CD4-positive, alpha-beta T cell treated with Interleukin-10 for 1 hour (primary cell): ENCODE measurements around the gene PRDM5.

Experiments
- DNase-seq: peaks from one replicate; pipeline ENCODE4 v3.0.0-alpha.2; 2020

PRDM5 gene

DNA sequence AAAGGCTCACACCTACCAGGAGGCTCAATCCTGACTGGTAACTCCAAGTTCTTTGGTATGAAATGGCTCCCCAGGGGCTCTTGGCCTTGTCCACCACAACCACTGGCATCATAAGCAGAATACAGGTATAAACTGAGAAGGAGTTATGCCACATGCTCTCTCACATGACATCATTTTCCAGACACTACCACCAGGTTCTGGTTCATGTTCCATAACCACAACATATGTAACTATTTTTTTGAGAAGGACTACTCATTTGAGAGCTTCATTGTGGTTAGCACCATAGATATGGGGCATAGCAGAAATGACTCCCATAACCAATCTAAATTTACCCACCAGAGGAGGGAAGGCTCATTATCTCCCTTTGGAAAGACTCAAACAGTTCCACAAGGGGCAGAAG lies 19.6 kb downstream of the PRDM5 start:
- no peak for DNase-seq

DNA sequence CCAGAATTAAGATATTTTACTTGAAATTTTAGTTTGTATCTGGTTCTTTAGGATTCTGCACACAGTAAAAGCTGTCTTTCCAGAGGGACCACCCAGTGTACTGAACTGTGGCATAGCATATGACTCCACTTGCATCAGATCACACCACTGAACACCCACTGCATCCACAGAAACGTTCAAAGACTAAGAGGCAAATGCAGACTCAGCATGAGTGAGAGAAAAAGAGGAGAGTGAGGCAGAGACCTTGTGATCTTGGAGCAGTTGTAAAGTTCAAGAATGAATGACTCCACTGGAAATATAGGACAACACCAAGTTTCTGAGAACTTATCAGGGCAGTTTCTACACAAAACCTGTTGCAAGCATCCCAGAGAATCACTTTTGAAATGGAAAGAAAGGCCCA lies 20.8 kb downstream of the PRDM5 start:
- no peak for DNase-seq

DNA sequence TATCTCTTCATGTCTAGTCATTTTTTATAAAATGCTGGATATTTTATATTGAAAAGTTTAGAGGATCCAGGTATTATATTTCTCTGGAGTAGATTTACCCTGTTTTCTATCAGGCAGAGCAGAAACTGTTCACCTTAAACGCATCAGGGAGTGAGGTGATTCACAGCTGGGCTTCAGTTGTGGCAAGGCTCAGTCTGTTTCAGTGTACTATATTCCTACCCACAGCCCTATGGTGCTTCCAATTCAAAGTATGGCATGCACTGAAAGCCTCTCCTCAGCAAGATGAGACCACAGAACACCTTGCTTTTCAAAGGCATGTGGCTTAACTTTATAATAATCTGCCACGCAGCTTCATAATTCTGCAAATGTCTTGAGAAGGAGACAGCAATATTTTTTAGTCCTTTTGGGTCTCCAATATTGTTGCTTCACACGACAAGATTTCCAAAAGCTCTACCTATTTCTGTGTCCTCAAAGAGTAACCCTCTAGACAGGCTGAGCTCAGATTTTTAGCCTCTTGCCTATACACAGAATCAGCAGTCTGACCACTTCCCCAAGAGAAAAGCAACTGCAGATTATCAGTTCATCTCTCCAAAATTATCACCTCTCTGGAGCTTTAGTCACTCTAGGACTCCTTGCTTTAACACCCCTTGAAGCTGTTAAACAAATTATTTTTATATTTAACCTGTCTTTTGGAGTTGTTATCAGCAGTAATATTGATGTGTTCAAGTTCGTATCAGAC lies 24.4 kb downstream of the PRDM5 start:
- DNase-seq = no peak

DNA sequence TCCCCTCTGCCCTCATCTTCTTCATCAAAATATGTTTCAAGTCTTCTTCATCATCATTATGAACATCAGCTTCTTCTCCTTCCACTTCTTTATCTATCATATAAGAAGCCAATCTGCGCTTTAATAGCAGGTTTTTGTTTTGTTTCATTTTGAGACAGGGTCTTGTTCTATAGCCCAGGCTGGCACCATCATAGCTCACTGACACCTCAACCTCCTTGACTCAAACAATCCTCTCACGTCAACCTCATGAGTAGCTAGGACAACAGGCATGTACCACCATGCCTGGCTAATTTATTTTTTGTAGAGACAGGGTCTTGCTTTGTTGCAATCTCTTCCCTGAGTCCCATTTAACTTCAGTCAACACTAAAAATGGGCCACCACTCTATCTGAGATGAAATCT lies 27.0 kb downstream of the PRDM5 start:
- no peak for DNase-seq

DNA sequence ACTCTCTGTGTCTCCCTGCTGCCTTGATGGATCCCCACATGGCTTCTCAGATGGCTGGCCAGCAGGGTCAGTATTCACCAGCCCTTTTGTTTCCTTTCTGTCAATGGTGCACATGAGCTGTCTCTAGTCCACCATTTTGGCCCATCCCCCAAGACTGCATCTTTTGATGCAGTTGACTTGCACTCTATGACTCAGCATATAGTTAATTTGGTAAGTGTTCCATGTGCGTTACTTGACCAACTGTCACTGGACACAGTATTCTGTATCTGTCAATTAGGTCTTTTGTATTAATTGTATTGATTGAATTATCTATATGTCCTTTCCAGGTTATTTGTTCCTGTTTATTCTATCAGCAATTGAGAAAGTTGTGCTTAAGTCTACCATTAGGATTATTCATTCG lies 29.2 kb downstream of the PRDM5 start:
- DNase-seq = no peak

DNA sequence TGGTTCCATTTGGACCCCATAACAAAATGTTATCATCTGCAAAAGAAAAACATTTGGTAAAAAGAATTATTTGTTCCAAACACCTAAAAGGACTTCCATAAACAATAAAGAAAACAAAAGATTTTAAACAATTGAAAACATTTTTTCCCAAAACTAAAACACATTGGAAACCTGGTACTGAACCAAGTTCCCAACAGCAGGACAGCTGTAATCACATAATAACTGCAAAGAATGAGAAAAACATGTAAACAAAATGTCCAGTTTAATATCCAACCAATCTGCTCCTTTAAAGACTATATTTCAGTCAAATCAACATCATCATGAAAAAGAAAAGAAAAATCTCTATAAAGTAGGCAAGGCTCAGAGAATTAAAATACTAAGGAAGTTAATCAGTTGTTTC lies 36.3 kb downstream of the PRDM5 start:
- no peak for DNase-seq

DNA sequence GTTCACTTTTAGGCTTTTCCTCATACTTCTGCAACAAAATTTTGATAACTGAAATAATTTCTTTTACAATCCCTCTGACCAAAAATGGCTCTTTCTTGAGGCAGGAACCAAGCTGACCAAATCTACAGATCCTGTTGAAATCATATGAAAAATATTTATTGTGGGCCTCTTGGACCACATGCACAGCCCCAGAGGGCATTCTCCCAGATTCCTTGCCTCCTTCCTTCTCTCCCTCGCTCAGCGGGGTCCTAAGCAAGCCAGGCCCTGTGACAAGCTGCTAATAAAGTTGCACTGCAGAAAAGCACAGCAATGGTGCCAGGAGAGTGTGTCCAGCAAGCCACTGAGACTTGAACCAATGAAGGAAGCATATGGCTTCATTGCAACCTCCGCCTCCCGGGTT lies 40.7 kb downstream of the PRDM5 start:
- no peak for DNase-seq

DNA sequence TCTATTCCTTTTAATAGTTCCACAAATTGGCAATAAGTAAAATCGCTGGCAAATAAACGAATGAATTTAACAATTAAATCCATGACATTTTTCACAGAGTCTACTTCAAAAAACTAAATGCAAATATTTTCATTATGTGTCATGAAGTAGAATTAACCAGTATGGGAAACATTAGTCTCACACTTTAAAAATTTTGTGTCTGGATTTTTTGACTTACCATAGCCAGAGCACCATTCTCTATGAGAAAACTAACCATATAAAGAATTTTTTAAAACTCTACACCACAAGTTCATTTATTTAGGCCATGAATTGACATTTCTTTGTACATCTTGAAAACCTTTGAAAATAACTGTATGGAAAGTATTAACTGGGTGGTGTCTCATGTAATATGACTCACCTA lies 41.2 kb downstream of the PRDM5 start:
- no peak for DNase-seq

DNA sequence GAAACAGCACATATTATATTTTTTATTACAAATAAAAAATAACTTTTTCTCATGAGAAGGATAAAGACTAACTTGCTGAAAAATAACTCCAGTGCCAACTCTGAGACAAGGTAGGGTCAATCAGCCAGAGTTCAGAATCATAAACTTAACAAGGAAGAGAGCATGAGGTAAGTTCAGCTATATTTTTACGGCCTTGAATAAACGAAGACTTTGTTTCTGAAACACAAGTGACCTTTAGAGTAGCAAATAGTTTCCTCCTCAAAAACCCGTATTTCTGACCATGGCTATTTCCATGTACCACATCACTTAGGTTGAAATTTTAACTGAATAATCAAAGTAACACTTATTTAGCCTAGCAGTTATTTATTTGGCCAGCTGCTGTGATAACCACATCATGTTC lies 45.5 kb downstream of the PRDM5 start:
- no peak for DNase-seq

DNA sequence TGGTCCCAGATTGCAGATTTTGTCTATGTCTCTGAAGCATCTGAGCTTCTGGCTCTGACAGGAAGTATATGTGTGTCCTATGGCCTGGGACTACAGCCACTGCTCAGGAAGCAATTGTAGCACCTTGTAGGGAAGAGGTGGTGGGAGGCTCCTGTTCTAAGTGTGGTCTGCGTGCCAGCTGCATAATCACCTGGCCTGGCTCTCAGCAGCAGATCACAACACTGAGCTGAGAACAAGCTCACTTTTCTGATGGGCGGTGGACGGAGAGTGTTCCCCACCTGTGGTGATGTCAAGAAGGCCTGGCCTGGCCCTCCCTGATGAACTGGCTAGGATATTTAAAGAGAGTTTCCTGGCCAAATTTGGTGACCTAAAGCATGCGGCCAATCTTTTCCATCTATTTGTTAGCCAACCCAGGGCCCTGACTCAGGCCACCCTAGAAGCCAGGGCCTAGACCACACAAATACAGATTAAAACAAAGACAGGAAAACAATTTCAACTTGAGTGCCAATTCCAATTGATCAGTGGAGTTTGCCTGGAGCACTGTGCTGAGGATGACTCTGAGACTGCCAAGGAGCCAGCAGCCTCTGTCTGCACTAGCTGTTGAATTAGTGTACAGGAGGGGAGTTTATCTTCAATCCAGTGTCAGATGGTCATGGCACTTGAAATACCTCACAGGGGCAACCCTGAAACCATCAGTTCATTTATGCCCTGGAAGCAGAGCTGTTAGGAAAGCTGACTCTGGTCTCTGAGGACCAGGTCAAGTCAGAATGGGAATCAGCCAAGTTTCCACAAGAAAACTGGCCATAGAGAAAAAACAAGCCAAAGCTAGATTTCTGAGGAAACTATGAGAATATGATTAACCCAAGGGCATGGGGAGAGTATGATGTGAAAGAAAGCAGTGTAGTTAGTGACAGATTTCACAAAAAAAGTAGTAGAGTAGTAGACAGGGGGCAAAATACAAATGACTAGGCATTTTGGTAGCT lies 47.4 kb downstream of the PRDM5 start:
- no peak for DNase-seq

DNA sequence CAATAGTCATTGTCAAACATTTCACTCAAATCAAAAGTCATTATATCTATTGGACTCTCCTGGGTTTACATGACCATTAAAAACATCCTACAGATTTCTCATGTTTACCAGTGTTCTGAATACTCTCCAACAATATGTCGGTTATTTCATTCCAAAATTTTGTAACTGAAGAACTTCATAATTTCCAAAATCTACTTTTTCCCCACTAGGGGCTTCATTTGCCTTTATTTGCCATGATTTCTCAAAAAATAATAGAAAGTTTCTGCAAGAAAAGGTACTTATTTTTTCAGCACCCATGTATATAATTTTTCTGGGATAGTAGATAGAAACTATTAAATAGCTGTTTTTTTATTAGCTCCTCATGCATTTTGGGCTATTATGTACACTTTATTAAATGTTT lies 49.0 kb downstream of the PRDM5 start:
- no peak for DNase-seq

DNA sequence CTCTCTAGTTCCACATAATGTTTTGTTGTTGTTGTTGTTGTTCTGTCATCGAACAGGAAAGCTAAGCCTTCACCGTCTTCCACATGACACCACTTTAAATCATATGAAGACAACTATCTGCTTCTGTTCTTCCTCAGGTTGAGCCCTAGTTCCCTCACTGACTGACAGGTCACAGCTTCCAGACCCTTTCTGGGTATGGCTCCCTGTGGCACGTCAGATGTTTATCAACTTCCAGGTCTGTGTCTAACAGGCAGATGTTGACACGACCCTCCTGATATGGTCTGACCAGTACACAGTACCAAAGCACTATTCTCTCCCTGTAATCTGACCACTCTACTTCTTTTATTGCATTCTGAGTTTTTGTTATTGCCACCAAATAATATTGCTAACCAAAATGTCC lies 51.4 kb downstream of the PRDM5 start:
- DNase-seq = no peak

DNA sequence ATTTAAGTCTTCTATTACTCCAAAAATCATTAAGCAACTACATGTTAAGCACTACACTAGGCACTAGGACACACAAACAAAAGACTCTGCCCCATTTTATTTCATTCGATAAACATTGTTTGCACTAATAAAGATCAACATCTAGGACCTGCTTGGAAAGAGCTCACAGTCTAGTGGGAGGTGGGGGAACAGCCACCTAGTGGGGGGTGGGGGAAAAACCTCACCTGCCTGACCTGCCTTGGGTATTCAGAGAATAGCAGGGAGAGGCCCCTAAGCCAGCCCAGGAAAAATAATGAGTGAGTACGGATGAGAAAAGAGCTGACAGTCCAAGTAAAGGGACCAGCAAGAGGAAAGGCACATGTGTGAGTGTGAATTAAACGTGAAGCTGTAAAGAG lies 52.2 kb downstream of the PRDM5 start:
- DNase-seq = no peak

DNA sequence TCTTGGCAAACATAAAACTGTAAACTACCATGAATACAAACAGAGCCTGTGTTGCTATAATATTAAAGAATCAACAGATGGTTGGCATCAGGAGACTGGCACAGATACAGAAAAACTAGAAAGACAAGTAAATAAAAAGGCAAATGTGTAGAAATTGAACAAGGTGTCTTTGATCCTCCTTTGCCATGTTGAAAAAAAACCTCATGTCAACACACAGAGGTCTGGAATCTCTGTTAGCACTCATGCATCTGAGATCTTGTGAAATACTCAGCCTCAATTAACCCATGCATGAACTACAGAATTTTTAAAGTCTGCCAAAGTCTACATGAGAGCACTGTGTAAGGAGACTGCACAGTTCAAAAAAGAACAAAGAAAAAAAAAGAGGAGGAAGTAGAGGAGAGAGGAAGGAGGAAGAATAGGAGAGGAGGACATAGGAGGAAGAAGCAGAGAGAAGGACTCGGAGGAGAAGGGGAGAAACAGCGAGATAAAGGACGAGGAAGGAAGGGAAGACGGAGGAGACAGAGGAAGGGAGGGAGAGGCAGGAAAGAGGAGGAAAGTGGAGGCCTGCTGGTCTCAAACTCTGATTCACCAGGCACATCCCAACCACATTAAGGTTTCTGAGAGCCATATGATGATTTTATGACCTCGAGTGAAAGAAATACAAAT lies 52.8 kb downstream of the PRDM5 start:
- no peak for DNase-seq

DNA sequence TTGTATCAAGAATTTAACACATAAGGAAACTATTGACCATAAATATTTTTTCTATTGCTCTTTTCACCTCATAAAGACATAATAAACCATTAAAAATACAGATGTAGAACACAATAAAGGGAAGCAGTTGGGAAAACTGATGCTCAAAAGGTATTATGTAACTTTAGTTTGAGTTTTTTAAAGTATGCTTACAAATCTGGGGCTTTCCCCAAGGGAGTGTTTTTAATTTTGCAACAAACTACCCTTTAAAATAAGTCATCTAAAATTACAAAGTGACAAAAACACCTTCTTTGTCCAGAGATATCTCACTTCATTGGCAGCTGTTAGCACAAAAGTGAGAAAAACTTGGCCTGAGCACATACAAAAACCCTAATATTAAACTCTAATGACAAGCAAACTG lies 55.0 kb downstream of the PRDM5 start:
- DNase-seq = no peak

DNA sequence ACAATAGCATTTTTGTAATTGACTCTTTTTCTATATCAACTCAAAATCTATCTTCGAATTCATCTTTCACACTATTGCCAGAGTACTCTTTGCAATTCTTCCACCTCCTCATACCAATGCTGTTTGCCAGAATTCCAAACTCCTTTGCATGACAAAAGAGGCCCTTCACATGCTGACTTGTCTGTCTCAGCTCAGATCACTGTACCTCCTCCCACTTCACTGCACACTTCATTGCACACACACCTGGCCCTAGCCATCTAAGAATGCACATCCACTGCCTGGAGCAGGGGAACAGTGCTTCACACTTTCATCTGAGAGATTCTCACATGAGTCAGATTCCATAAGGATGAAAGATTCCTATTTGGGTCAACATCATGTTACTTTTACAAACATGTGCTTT lies 56.5 kb downstream of the PRDM5 start:
- DNase-seq = no peak

DNA sequence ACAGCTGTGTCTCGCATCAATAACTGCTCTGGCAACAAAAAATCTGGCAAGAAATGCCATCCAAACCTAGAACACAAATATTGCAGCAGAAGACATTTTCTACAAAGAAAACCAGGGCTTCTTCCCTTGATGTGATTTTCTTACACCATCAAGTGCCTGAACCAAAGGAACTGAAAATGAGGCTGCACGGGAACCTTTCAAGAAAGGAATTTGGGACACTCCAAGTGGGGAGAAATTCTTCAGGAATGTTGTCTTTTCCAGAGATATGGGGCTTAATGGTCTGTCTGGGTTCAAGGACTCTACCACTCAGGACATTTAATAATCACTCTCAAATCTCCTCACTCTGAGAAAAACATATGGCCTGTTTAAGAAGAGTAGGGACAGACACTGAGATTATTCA lies 57.6 kb downstream of the PRDM5 start:
- DNase-seq = no peak

DNA sequence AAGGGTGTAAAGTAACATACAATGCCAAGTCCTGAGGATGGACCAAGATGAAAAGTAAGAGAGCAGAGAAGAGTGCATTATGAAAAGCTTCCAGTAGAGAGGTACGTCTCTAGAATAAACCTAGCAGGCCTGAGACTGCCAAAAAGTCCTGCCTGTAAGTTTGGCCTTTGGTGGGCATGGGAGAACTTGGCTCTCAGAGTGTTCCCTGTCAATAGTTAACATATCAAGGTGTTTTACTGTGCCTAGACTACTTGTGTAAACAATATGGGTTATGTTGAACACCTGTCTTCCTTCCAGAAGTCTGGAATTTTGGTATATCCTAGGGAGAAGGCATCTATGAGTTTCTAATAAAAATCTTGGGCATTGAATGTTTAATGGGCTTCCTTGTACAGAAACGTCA lies 60.1 kb downstream of the PRDM5 start:
- DNase-seq = no peak

DNA sequence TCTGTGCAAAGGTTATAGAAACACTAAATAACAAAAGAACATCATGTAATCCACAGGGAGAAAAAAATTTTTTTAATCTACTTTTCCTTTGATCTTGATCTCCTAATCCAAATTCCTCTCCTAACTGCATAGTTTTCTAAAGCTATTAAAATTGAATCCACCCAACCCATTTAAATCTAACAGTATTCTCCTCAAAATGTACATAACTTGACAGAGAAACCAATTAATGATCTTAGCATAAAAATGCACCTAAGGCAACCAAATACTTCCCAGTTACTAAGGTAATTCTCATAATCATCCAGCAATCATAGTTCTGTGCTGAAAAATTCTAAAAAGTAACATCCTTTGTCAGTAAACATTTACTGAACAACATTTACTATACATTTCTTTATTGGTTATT lies 60.7 kb downstream of the PRDM5 start:
- no peak for DNase-seq

DNA sequence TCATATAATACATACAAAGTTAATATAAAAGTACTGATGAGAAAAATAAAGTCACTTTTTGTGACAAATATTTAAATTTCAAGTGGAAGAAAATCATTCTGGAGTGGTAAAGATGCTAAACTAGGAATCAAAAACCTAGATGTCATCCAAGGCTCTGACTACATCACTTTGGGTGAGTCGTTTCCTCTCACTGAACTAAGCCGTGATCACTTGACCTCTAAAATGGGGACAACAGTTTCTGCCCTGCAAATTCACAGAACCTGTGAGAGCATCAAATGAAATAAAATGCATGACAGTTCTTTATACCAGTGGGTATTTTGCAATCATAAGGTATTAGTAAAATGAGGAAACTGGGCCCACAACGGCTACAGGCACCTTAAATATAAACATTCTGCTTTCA lies 63.8 kb downstream of the PRDM5 start:
- DNase-seq = no peak

DNA sequence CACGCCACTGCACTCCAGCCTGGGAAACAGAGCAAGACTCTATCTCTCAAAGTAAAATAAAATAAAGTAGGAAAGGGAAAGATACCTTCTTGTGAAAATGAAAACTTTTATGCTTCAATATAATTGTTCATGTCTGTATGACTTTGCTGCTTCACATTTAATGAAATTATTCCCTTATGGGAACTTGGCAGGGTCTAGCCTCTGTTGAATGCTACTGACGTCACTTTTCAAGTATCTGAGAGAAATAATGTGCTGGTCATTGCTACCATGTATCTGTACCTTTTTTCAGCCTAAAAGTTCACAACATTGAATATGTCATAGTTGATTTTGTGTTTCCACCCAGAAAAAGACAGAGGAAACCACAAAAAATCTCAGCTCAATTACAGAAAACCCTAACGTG lies 65.2 kb downstream of the PRDM5 start:
- DNase-seq = no peak

DNA sequence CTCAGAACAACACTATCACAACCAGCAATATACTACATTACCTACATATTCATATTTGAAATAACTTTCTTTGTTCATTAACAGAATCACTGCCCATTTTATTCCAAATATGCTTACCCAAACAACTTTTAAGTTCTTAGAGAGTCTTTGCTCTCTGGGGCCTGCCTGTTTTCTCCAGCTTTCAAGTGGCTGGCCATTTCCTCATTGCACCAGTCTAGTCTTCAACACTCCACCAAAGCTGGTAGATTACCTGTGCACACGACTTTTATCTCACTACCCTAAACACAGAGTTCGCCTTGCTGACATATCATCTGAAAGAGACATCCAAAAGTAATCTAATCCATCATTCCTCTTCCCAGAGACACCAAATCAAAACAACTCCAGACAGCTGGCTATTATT lies 66.2 kb downstream of the PRDM5 start:
- DNase-seq = no peak

DNA sequence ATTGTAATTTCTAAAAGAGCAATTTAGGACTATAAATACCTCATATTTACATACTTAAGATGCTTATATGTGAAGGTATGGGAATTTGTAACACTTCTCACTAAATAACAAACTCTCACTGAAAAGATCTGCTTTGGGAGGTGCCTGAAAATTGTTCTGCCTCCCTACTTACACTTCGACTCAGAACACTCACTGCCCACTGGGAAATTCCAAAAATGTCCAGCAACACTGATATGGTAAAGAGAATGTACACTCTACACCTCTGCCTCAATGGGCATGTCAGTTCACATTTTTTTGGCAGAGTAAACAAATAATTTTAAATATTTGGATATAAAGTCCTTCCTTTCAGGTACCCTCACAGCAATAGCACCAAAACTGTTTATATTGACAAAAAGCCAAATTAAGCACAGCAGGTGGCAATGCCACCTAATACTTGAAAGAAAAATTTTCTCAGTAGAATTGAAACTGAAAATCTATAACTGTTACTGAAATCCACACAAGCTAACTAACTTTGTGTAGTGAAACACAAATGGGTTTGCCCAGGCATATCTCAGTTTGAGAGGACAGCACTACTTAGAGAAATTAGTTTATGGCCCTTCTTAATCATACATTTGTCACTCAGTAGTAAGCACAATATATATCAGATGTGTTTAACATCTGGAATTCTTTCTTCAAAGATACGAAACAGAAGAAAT lies 67.1 kb downstream of the PRDM5 start:
- no peak for DNase-seq
